IMR-90 (cell line): Measurements from ENCODE around the gene IGLL5. TPM values are rescaled to one million over a fixed set of nuclear protein-coding genes. Genes with fewer than 3 reads are reported as not detected.

ENCODE experiments used
- ATAC-seq: fragments of 200-7000 bp; cut with Tn5 transposase; 2 replicates; pipeline ENCODE4 v1.9.1; 2020; ENCODE audit warnings: low read depth, mild to moderate bottlenecking, moderate library complexity
- BruUV-seq: library from RNA; stranded (reverse); fragments of 400-500 nt; replicated peaks from 2 replicates; lab custom pipeline; 2021; lab: Mats Ljungman, UMichigan
- CTCF ChIA-PET: fragments of 300-600 bp; formaldehyde crosslinking; extraction: SDS; loops from one replicate; lab custom pipeline; 2021; ENCODE audit warnings: antibody characterized with exemption; lab: Yijun Ruan, JAX
- POLR2A ChIA-PET: fragments of 300-600 bp; sonication (Branson Sonifier 250); formaldehyde crosslinking; loops from one replicate; lab custom pipeline; 2022; ENCODE audit warnings: antibody characterized with exemption; ENCODE audit not compliant: unreplicated experiment; lab: Charles Lee
- DNase-seq: peaks from one replicate; pipeline ENCODE4 v3.0.0; 2013
- H2AFZ ChIP-seq: replicated peaks from 2 replicates; pipeline ENCODE3; 2013; ENCODE audit warnings: low read length, mild to moderate bottlenecking; ENCODE audit not compliant: poor library complexity
- H2AK5ac ChIP-seq: 2 replicates; pipeline ENCODE4 v1.6.1; 2013; ENCODE audit warnings: low read depth, low read length, inconsistent platforms
- H2AK9ac ChIP-seq: replicated peaks from 2 replicates; pipeline ENCODE3; 2013; ENCODE audit warnings: mild to moderate bottlenecking, low read depth, low read length, moderate library complexity; ENCODE audit not compliant: poor library complexity
- H2BK120ac ChIP-seq: 2 replicates; pipeline ENCODE4 v1.6.1; 2013; ENCODE audit warnings: low read depth, low read length, inconsistent platforms
- H2BK15ac ChIP-seq: 3 replicates; pipeline ENCODE4 v1.6.1; 2013; ENCODE audit warnings: low read depth, low read length, inconsistent platforms
- H2BK20ac ChIP-seq: 2 replicates; pipeline ENCODE4 v1.6.1; 2013; ENCODE audit warnings: low read depth, mild to moderate bottlenecking, inconsistent platforms, low read length, moderate library complexity
- H2BK5ac ChIP-seq: 2 replicates; pipeline ENCODE4 v1.6.1; 2013; ENCODE audit warnings: mild to moderate bottlenecking, low read depth, low read length, inconsistent platforms; ENCODE audit not compliant: poor library complexity, severe bottlenecking
- H3K14ac ChIP-seq: replicated peaks from 2 replicates; pipeline ENCODE4 v1.6.1; 2013; ENCODE audit warnings: low read depth, low read length, inconsistent platforms
- H3K18ac ChIP-seq: 2 replicates; pipeline ENCODE4 v1.6.1; 2013; ENCODE audit warnings: low read depth, low read length, control low read depth
- H3K23ac ChIP-seq: 2 replicates; pipeline ENCODE4 v1.6.1; 2013; ENCODE audit warnings: low read depth, low read length, inconsistent platforms
- H3K27ac ChIP-seq: 2 replicates; pipeline ENCODE4 v1.5.1; 2013; ENCODE audit warnings: mild to moderate bottlenecking, control low read depth, low read length; ENCODE audit not compliant: insufficient read depth
- H3K27me3 ChIP-seq: 2 replicates; pipeline ENCODE4 v1.6.1; 2013; ENCODE audit warnings: low read length; ENCODE audit not compliant: control insufficient read depth, insufficient read depth
- H3K36me3 ChIP-seq: 2 replicates; pipeline ENCODE4 v1.6.1; 2013; ENCODE audit warnings: low read length, mixed read lengths; ENCODE audit not compliant: control insufficient read depth, insufficient read depth
- H3K4ac ChIP-seq: 2 replicates; pipeline ENCODE4 v1.6.1; 2013; ENCODE audit warnings: low read depth, low read length, inconsistent platforms
- H3K4me1 ChIP-seq: 2 replicates; pipeline ENCODE4 v1.6.1; 2013; ENCODE audit warnings: low read length, mixed read lengths; ENCODE audit not compliant: control insufficient read depth, insufficient read depth
- H3K4me2 ChIP-seq: 2 replicates; pipeline ENCODE4 v1.6.1; 2013; ENCODE audit warnings: low read depth, mild to moderate bottlenecking, control low read depth, low read length, moderate library complexity
- H3K4me3 ChIP-seq: 2 replicates; pipeline ENCODE4 v1.5.1; 2013; ENCODE audit warnings: low read depth, mild to moderate bottlenecking, control low read depth, low read length, moderate library complexity; ENCODE audit not compliant: insufficient read depth
- H3K56ac ChIP-seq: 2 replicates; pipeline ENCODE4 v1.6.1; 2013; ENCODE audit warnings: low read length, inconsistent platforms; ENCODE audit not compliant: insufficient read depth; ENCODE audit errors: extremely low read depth
- H3K79me1 ChIP-seq, 2 experiments: 2 replicates each; pipeline ENCODE4 v1.6.1; 2013; ENCODE audit warnings: low read length in 2 of 2, inconsistent platforms in 1 of 2, low read depth in 1 of 2
- H3K9ac ChIP-seq: 2 replicates; pipeline ENCODE4 v1.6.1; 2013; ENCODE audit warnings: low read depth, low read length, control low read depth
- H3K9me1 ChIP-seq: 2 replicates; pipeline ENCODE4 v1.6.1; 2013; ENCODE audit warnings: low read length, inconsistent platforms; ENCODE audit not compliant: insufficient read depth
- H3K9me3 ChIP-seq: 2 replicates; pipeline ENCODE4 v1.6.1; 2013; ENCODE audit warnings: low read length; ENCODE audit not compliant: control insufficient read depth, insufficient read depth
- H4K20me1 ChIP-seq: 2 replicates; pipeline ENCODE4 v1.6.1; 2013; ENCODE audit warnings: low read length, inconsistent platforms; ENCODE audit not compliant: insufficient read depth
- H4K5ac ChIP-seq: 2 replicates; pipeline ENCODE4 v1.6.1; 2013; ENCODE audit warnings: mild to moderate bottlenecking, low read depth, low read length, control low read depth
- H4K8ac ChIP-seq, 2 experiments: 2 replicates each; pipeline ENCODE4 v1.6.1; 2013; ENCODE audit warnings: low read depth in 2 of 2, low read length in 2 of 2, control low read depth in 1 of 2, inconsistent platforms in 1 of 2
- H4K91ac ChIP-seq: 2 replicates; pipeline ENCODE4 v1.6.1; 2013; ENCODE audit warnings: low read depth, low read length, inconsistent platforms; ENCODE audit not compliant: insufficient read depth
- MXI1 ChIP-seq: IDR thresholded peaks from 2 replicates; pipeline ENCODE4 v1.6.1; 2012; ENCODE audit warnings: low read depth, mild to moderate bottlenecking, low read length, moderate library complexity, borderline replicate concordance
- NFE2L2 ChIP-seq: fragments of 150-350 bp; IDR thresholded peaks from 2 replicates; pipeline ENCODE4 v1.6.1; 2016; ENCODE audit warnings: low read depth, mild to moderate bottlenecking, low read length
- RAD21 ChIP-seq: IDR thresholded peaks from 2 replicates; pipeline ENCODE4 v1.6.1; 2012; ENCODE audit warnings: low read length, improper control_type of control experiment
- WGBS, 2 experiments: methylation state at CpG; one replicate each; pipeline versions ENCODE4 v1.1.5 to v1.1.7; 2013; ENCODE audit warnings: missing lambda C conversion rate in 2 of 2; ENCODE audit not compliant: insufficient read length in 1 of 2; ENCODE audit errors: extremely low coverage in 2 of 2; 5-methylcytosine and 5-hydroxymethylcytosine counted together
- dilution Hi-C: fragments of 300-500 bp; cut with HindIII; formaldehyde crosslinking; loops from one replicate; pipeline ENCODE4 v1.14.3; 2018; ENCODE audit warnings: low sequenced_read_pairs; ENCODE audit not compliant: unreplicated experiment
- in situ Hi-C: fragments of 300-500 bp; cut with MboI; formaldehyde crosslinking; loops from 3 replicates; pipeline ENCODE4 v1.14.3; 2019; ENCODE audit warnings: low sequenced_read_pairs, inconsistent platforms, mixed read lengths
- intact Hi-C: fragments of 100-400 bp; cut with micrococcal nuclease; formaldehyde crosslinking; loops from 2 replicates; pipeline ENCODE4 v1.10.0; 2022
- polyA plus RNA-seq, 3 experiments: library from polyadenylated mRNA; depleted of rRNA; stranded (reverse); fragments of >200 nt; gene quantifications; 2 replicates each; pipeline ENCODE4 v1.2.3, GENCODE V29; 2012; ENCODE audit warnings: low replicate concordance in 1 of 3
- total RNA-seq: library from RNA; depleted of rRNA; stranded (reverse); fragments of >200 nt; gene quantifications from 2 replicates; pipeline ENCODE4 v1.2.3, GENCODE V29; 2012
- TF ChIP-seq, protein P1 (sequence below): fragments of 150-350 bp; IDR thresholded peaks from 2 replicates; pipeline ENCODE4 v1.6.1; 2016; ENCODE audit warnings: low read depth, mild to moderate bottlenecking, low read length, moderate library complexity, borderline replicate concordance
- TF ChIP-seq, protein P2 (sequence below): fragments of 150-350 bp; IDR thresholded peaks from 2 replicates; pipeline ENCODE4 v1.6.1; 2017; ENCODE audit warnings: mild to moderate bottlenecking, antibody characterized with exemption, low read length, low read depth

The IGLL5 gene
- total and polyA plus RNA-seq, 2 of the 4 experiments (the other 2 are of a cell fraction) = not detected

DNA sequence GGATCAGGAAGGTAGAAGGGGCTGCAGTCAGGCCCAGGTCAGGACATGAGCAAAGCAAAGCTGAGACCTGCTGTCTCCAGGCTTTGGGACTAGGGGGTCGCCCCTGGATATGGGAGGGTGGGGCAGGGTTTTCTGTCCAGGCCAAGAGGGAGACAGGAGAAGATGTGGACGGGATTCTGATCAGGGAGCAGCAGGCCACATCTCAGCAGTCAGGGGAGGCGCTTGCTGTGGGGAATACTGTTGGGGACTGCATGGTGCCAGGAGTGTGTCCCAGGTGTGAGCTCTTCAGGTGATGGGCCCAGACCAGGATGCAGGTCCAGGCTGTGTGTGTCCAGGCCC is 29.3 kb downstream of the IGLL5 start:
- Histone ChIP-seq H3K27me3 (peaks cover 12% of the 10 kb centered on the region), H3K23ac (no peak overlapping the region), H3K56ac (no peak overlapping the region), H3K4ac (no peak overlapping the region), H3K9ac (no peak overlapping the region), H4K8ac (no peak overlapping the region), H3K4me2 (no peak overlapping the region), H3K9me3 (no peaks in the 10 kb centered on the region), H3K36me3 (no peaks in the 10 kb centered on the region), H3K18ac (no peak overlapping the region), H3K27ac (no peak overlapping the region), H3K4me3 (no peak overlapping the region), H3K4me1 (no peaks in the 10 kb centered on the region), H4K91ac (no peak overlapping the region), H2AK5ac (no peak overlapping the region), H3K79me1 (no peaks in the 10 kb centered on the region), H4K5ac (no peak overlapping the region), H3K14ac (no peak overlapping the region), H2BK15ac (no peak overlapping the region), H4K20me1 (no peaks in the 10 kb centered on the region), H2BK120ac (no peak overlapping the region), H2BK20ac (no peak overlapping the region), H2AK9ac (no peak overlapping the region), H3K9me1 (no peaks in the 10 kb centered on the region), H2BK5ac (no peak overlapping the region), H2AFZ (no peak overlapping the region)
- in situ Hi-C loops = no loop called here
- dilution Hi-C loops = no loop called here
- ATAC-seq = no peak
- CTCF ChIA-PET = interaction anchor here (1.2 kb wide), 1 partner anchor 69 kb away, joined by 4 read pairs; no protein-coding TSS in a partner anchor
- BruUV-seq = no TSS peak
- POLR2A ChIA-PET = no interaction called here
- 38% methylated on average over 2 of the region's 3 CpGs; no CpG with 5 or more reads in 1 of the 2 experiments for WGBS, 2 experiments
- intact Hi-C loops = no loop called here
- TF ChIP-seq, protein P1, sequence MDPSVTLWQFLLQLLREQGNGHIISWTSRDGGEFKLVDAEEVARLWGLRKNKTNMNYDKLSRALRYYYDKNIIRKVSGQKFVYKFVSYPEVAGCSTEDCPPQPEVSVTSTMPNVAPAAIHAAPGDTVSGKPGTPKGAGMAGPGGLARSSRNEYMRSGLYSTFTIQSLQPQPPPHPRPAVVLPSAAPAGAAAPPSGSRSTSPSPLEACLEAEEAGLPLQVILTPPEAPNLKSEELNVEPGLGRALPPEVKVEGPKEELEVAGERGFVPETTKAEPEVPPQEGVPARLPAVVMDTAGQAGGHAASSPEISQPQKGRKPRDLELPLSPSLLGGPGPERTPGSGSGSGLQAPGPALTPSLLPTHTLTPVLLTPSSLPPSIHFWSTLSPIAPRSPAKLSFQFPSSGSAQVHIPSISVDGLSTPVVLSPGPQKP = no peak
- no peak for TF ChIP-seq NFE2L2
- no peak for TF ChIP-seq MXI1
- TF ChIP-seq, protein P2, sequence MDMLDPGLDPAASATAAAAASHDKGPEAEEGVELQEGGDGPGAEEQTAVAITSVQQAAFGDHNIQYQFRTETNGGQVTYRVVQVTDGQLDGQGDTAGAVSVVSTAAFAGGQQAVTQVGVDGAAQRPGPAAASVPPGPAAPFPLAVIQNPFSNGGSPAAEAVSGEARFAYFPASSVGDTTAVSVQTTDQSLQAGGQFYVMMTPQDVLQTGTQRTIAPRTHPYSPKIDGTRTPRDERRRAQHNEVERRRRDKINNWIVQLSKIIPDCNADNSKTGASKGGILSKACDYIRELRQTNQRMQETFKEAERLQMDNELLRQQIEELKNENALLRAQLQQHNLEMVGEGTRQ = no peak
- no peak for TF ChIP-seq RAD21
- no peak for DNase-seq
